Mucosa of descending colon (tissue), 3 donors: ENCODE data around the gene DNAAF2. TPM values are rescaled to one million over a fixed set of nuclear protein-coding genes. Genes with fewer than 3 reads are reported as not detected.

Experiments used
- ATAC-seq: fragments of 200-7000 bp; cut with Tn5 transposase; one replicate; pipeline ENCODE4 v1.9.1; 2020; ENCODE audit warnings: mild to moderate bottlenecking, moderate library complexity
- DNase-seq, 3 donors: peaks; one replicate each; pipeline ENCODE4 v3.0.0-alpha.2; 2020
- H3K36me3 ChIP-seq: fragments of 200-600 bp; one replicate; pipeline ENCODE4 v1.8.0; 2021; ENCODE audit warnings: low read depth, mild to moderate bottlenecking
- H3K4me1 ChIP-seq: fragments of 200-600 bp; one replicate; pipeline ENCODE4 v1.8.0; 2021; ENCODE audit warnings: low read depth, mild to moderate bottlenecking
- H3K4me3 ChIP-seq: fragments of 200-600 bp; one replicate; pipeline ENCODE4 v1.8.0; 2021; ENCODE audit warnings: mild to moderate bottlenecking
- H3K9me3 ChIP-seq: fragments of 200-600 bp; one replicate; pipeline ENCODE4 v1.8.0; 2021; ENCODE audit warnings: mild to moderate bottlenecking
- intact Hi-C, 2 donors: fragments of 100-400 bp; cut with DNase I in 1 of 2; cut with micrococcal nuclease in 1 of 2; formaldehyde crosslinking; loops; one replicate each; pipeline versions ENCODE4 v1.11.0 to v1.11.1; 2022; cut with DNase I, micrococcal nuclease
- total RNA-seq, 3 donors: library from RNA; stranded (reverse); fragmentation: NEBNext Ultra II Directional in 2 of 3; extraction: Animal tissue kit (Norgen Biotek cat#: 25700) in 2 of 3; gene quantifications; one replicate each; pipeline versions ENCODE4 v1.2.1 to v1.2.4, GENCODE V29; 2021 to 2023
- TF ChIP-seq, protein P1 (sequence below): fragments of 200-600 bp; IDR thresholded peaks from one replicate; pipeline ENCODE4 v1.8.0; 2022; ENCODE audit warnings: antibody characterized with exemption, mild to moderate bottlenecking
- donor health status: DM: no; HTN: no; CAD: no; lungs with moderate emphysema.
- donor health status: DM: no; HTN: no; CAD: no.
- donor health status: DM: no; HTN: yes; CAD: no.

DNAAF2 gene
- total RNA-seq, 3 donors from 2014 or later: 6.6 to 8.8 (median 6.8) TPM

GRCh38 chr14:49578141-49578540 is 56.9 kb downstream of the DNAAF2 start:
- TF ChIP-seq, protein P1, sequence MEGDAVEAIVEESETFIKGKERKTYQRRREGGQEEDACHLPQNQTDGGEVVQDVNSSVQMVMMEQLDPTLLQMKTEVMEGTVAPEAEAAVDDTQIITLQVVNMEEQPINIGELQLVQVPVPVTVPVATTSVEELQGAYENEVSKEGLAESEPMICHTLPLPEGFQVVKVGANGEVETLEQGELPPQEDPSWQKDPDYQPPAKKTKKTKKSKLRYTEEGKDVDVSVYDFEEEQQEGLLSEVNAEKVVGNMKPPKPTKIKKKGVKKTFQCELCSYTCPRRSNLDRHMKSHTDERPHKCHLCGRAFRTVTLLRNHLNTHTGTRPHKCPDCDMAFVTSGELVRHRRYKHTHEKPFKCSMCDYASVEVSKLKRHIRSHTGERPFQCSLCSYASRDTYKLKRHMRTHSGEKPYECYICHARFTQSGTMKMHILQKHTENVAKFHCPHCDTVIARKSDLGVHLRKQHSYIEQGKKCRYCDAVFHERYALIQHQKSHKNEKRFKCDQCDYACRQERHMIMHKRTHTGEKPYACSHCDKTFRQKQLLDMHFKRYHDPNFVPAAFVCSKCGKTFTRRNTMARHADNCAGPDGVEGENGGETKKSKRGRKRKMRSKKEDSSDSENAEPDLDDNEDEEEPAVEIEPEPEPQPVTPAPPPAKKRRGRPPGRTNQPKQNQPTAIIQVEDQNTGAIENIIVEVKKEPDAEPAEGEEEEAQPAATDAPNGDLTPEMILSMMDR: no peak

More at GRCh38 chr14:49578141-49578540, 56.9 kb downstream of the DNAAF2 start:
- no peaks in the 10 kb centered on the region for H3K4me1 ChIP-seq
- no peaks in the 10 kb centered on the region for H3K9me3 ChIP-seq
- DNase-seq (no peak), ATAC-seq (no peak)
- intact Hi-C loops: no loop called here
- no peak overlapping the region for H3K4me3 ChIP-seq
- H3K36me3 ChIP-seq: no peaks in the 10 kb centered on the region

Other genes with a start within 250 kb of the DNAAF2 start
- gene RPS29, start 48.9 kb downstream of the DNAAF2 start, total RNA-seq: 1,000 to 10,000 TPM; 1,102 to 1,301 (median 1,154) TPM
- 10 to 100 TPM; 15.3 to 19.7 (median 17.5) TPM for gene LRR1, start 36.3 kb downstream of the DNAAF2 start, total RNA-seq
- 100 to 1,000 TPM; 146 to 197 (median 178) TPM for gene RPL36AL, start 14.6 kb downstream of the DNAAF2 start, total RNA-seq
- gene MGAT2, start 14.4 kb downstream of the DNAAF2 start, total RNA-seq: 10 to 100 TPM; 28.7 to 64.5 (median 34.6) TPM
- 1 to 10 TPM; 1.7 to 8.1 (median 2.9) TPM for gene POLE2, start 53.0 kb upstream of the DNAAF2 start, total RNA-seq
- gene KLHDC1, start 57.9 kb upstream of the DNAAF2 start, total RNA-seq: 10 to 100 TPM in 1 of 3 donors, 1 to 10 TPM in 2; 1.8 to 12.5 (median 2.7) TPM
- gene KLHDC2, start 132.9 kb upstream of the DNAAF2 start, total RNA-seq: 10 to 100 TPM; 65.2 to 83.0 (median 75.0) TPM
- 10 to 100 TPM; 54.8 to 68.9 (median 66.6) TPM for gene NEMF, start 217.5 kb upstream of the DNAAF2 start, total RNA-seq